Measurements from ENCODE around the gene COL9A1. TPM values are rescaled to one million over a fixed set of nuclear protein-coding genes. Genes with fewer than 3 reads are reported as not detected.
A peak's percentile ranks its signal among the peaks of the same experiment; 100 is the strongest.

COL9A1 gene
- total RNA-seq, 2 experiments from 2014 or later = not detected

GRCh38 chr6:70215460-70216108 lies 87.3 kb downstream of the COL9A1 start:
- CTCF ChIA-PET = interaction anchor here (2.1 kb wide), 1 partner anchor 153 kb away, joined by 6 read pairs; no protein-coding TSS in a partner anchor
- no peak overlapping the region for H3K4me3 Mint-ChIP-seq
- no peak overlapping the region for H3K27ac Mint-ChIP-seq
- H3K27me3 Mint-ChIP-seq = peaks cover 37% of the 10 kb centered on the region
- ATAC-seq = no peak
- H3K4me1 Mint-ChIP-seq = no peaks in the 10 kb centered on the region
- H3K36me3 Mint-ChIP-seq = no peaks in the 10 kb centered on the region
- no peaks in the 10 kb centered on the region for H3K9me3 Mint-ChIP-seq (ENCODE audit: low read depth)
- DNase-seq = no peak

- ATAC-seq = no peak
- CTCF ChIA-PET = interaction anchor here (2.3 kb wide), 1 partner anchor 11 kb away, joined by 14 read pairs; no protein-coding TSS in a partner anchor
- no peak for DNase-seq
- H3K36me3 Mint-ChIP-seq = no peaks in the 10 kb centered on the region
- no peak overlapping the region for H3K27ac Mint-ChIP-seq
- H3K9me3 Mint-ChIP-seq (ENCODE audit: low read depth) = no peaks in the 10 kb centered on the region
- no peaks in the 10 kb centered on the region for H3K4me1 Mint-ChIP-seq
- H3K4me3 Mint-ChIP-seq = no peak overlapping the region
- H3K27me3 Mint-ChIP-seq = peaks cover 37% of the 10 kb centered on the region
Measured at GRCh38 chr6:70210462-70210861, 92.4 kb downstream of the COL9A1 start.

GRCh38 chr6:70208235-70208790 lies 94.6 kb downstream of the COL9A1 start:
- Mint-ChIP-seq H3K27me3 (peaks cover 24% of the 10 kb centered on the region), H3K36me3 (no peaks in the 10 kb centered on the region), H3K4me1 (no peaks in the 10 kb centered on the region), H3K4me3 (no peak overlapping the region), H3K9me3 (ENCODE audit: low read depth) (no peaks in the 10 kb centered on the region), H3K27ac (no peak overlapping the region)
- ATAC-seq = no peak
- CTCF ChIA-PET = interaction anchor here (3.0 kb wide), 1 partner anchor 13 kb away, joined by 9 read pairs; no protein-coding TSS in a partner anchor
- no peak for DNase-seq

- H3K27ac Mint-ChIP-seq = no peak overlapping the region
- no peak for ATAC-seq
- H3K4me3 Mint-ChIP-seq = no peak overlapping the region
Measured at GRCh38 chr6:70198785-70199184, 104.1 kb downstream of the COL9A1 start.

GRCh38 chr6:70196531-70196930 lies 106.4 kb downstream of the COL9A1 start:
- CTCF ChIA-PET = no interaction called here
- Mint-ChIP-seq H3K27ac (no peak overlapping the region), H3K4me1 (no peaks in the 10 kb centered on the region), H3K27me3 (peaks cover 12% of the 10 kb centered on the region), H3K4me3 (no peak overlapping the region), H3K9me3 (ENCODE audit: low read depth) (no peaks in the 10 kb centered on the region), H3K36me3 (no peaks in the 10 kb centered on the region)
- no peak for DNase-seq
- no peak for ATAC-seq

More at GRCh38 chr6:70198785-70199184, 104.1 kb downstream of the COL9A1 start:
- Mint-ChIP-seq H3K36me3 (no peaks in the 10 kb centered on the region), H3K4me1 (no peaks in the 10 kb centered on the region), H3K27me3 (peaks cover 5% of the 10 kb centered on the region), H3K9me3 (ENCODE audit: low read depth) (no peaks in the 10 kb centered on the region)
- DNase-seq = no peak
- CTCF ChIA-PET = no interaction called here

- CTCF ChIA-PET = no interaction called here
- Mint-ChIP-seq H3K36me3 (no peaks in the 10 kb centered on the region), H3K4me3 (no peak overlapping the region), H3K27ac (no peak overlapping the region), H3K27me3 (peaks cover 15% of the 10 kb centered on the region), H3K9me3 (ENCODE audit: low read depth) (no peaks in the 10 kb centered on the region), H3K4me1 (no peaks in the 10 kb centered on the region)
- DNase-seq (no peak), ATAC-seq (no peak)
Measured at GRCh38 chr6:70194421-70194820, 108.5 kb downstream of the COL9A1 start.

- CTCF ChIA-PET = no interaction called here
- Mint-ChIP-seq H3K27ac (no peak overlapping the region), H3K4me3 (no peak overlapping the region), H3K9me3 (ENCODE audit: low read depth) (no peaks in the 10 kb centered on the region), H3K27me3 (peaks cover 8% of the 10 kb centered on the region), H3K4me1 (no peaks in the 10 kb centered on the region), H3K36me3 (no peaks in the 10 kb centered on the region)
- ATAC-seq = no peak
- no peak for DNase-seq
Measured at GRCh38 chr6:70188202-70188601, 114.7 kb downstream of the COL9A1 start.

GRCh38 chr6:70186461-70186860 lies 116.4 kb downstream of the COL9A1 start:
- ATAC-seq (no peak), DNase-seq (no peak)
- CTCF ChIA-PET = no interaction called here
- Mint-ChIP-seq H3K4me3 (no peak overlapping the region), H3K4me1 (no peaks in the 10 kb centered on the region), H3K9me3 (ENCODE audit: low read depth) (no peaks in the 10 kb centered on the region), H3K36me3 (no peaks in the 10 kb centered on the region), H3K27ac (no peak overlapping the region), H3K27me3 (peaks cover 3% of the 10 kb centered on the region)

GRCh38 chr6:70184723-70185122 lies 118.2 kb downstream of the COL9A1 start:
- DNase-seq (no peak), ATAC-seq (no peak)
- H3K4me1 Mint-ChIP-seq = peaks cover 5% of the 10 kb centered on the region
- no peaks in the 10 kb centered on the region for H3K9me3 Mint-ChIP-seq (ENCODE audit: low read depth)
- no peak overlapping the region for H3K27ac Mint-ChIP-seq
- no peaks in the 10 kb centered on the region for H3K27me3 Mint-ChIP-seq
- no peak overlapping the region for H3K4me3 Mint-ChIP-seq
- no peaks in the 10 kb centered on the region for H3K36me3 Mint-ChIP-seq
- CTCF ChIA-PET = no interaction called here

- H3K27me3 Mint-ChIP-seq = no peaks in the 10 kb centered on the region
Measured at GRCh38 chr6:70183538-70183937, 119.3 kb downstream of the COL9A1 start.

GRCh38 chr6:70180901-70181599 lies 121.8 kb downstream of the COL9A1 start:
- DNase-seq (no peak), ATAC-seq (peak; percentile 57)
- Mint-ChIP-seq H3K9me3 (ENCODE audit: low read depth) (no peaks in the 10 kb centered on the region), H3K4me3 (no peak overlapping the region), H3K4me1 (peaks cover 5% of the 10 kb centered on the region), H3K27ac (no peak overlapping the region), H3K27me3 (no peaks in the 10 kb centered on the region), H3K36me3 (no peaks in the 10 kb centered on the region)
- CTCF ChIA-PET = no interaction called here

More at GRCh38 chr6:70183538-70183937, 119.3 kb downstream of the COL9A1 start:
- no peak overlapping the region for H3K4me3 Mint-ChIP-seq
- H3K9me3 Mint-ChIP-seq (ENCODE audit: low read depth) = no peaks in the 10 kb centered on the region
- CTCF ChIA-PET = no interaction called here
- H3K36me3 Mint-ChIP-seq = no peaks in the 10 kb centered on the region
- peaks cover 5% of the 10 kb centered on the region for H3K4me1 Mint-ChIP-seq
- DNase-seq (no peak), ATAC-seq (no peak)
- H3K27ac Mint-ChIP-seq = no peak overlapping the region

GRCh38 chr6:70180183-70180900 lies 122.5 kb downstream of the COL9A1 start:
- no peak for ATAC-seq
- no peaks in the 10 kb centered on the region for H3K36me3 Mint-ChIP-seq
- CTCF ChIA-PET = no interaction called here

GRCh38 chr6:70176842-70177550 lies 125.9 kb downstream of the COL9A1 start:
- no peak overlapping the region for H3K4me3 Mint-ChIP-seq
- peaks cover 5% of the 10 kb centered on the region for H3K4me1 Mint-ChIP-seq
- no peaks in the 10 kb centered on the region for H3K9me3 Mint-ChIP-seq (ENCODE audit: low read depth)
- no peaks in the 10 kb centered on the region for H3K36me3 Mint-ChIP-seq
- DNase-seq (no peak), ATAC-seq (no peak)
- no peak overlapping the region for H3K27ac Mint-ChIP-seq
- CTCF ChIA-PET = no interaction called here
- H3K27me3 Mint-ChIP-seq = peaks cover 5% of the 10 kb centered on the region

More at GRCh38 chr6:70180183-70180900, 122.5 kb downstream of the COL9A1 start:
- H3K4me1 Mint-ChIP-seq = peaks cover 5% of the 10 kb centered on the region
- H3K4me3 Mint-ChIP-seq = no peak overlapping the region
- H3K27me3 Mint-ChIP-seq = no peaks in the 10 kb centered on the region
- no peaks in the 10 kb centered on the region for H3K9me3 Mint-ChIP-seq (ENCODE audit: low read depth)
- H3K27ac Mint-ChIP-seq = no peak overlapping the region
- DNase-seq = no peak

All from activated CD8-positive, alpha-beta memory T cell treated with anti-CD3 and anti-CD28 coated beads, Interleukin-2, amount 10 ng/mL, durations not matched to agents 7 days and 5 days (primary cell).